K562 (cell line): ENCODE data around the gene PI4K2A. TPM values are rescaled to one million over a fixed set of nuclear protein-coding genes. Genes with fewer than 3 reads are reported as not detected.

ENCODE experiments used
- MYNN ChIP-seq, 2 experiments: sonication (generic); formaldehyde crosslinking in 1 of 2; IDR thresholded peaks; 2 replicates each; pipeline versions ENCODE4 v1.5.0 to v1.6.1; 2016 to 2020; ENCODE audit warnings: antibody characterized with exemption in 1 of 2, missing genetic modification reagents in 1 of 2
- NR2C2 ChIP-seq, 2 experiments: fragments of 200-800 bp in 1 of 2; sonication (Bioruptor generic) in 1 of 2; sonication (generic) in 1 of 2; formaldehyde crosslinking in 1 of 2; IDR thresholded peaks; 2 replicates each; pipeline versions ENCODE4 v1.6.1 to v1.8.0; 2016 to 2022; ENCODE audit warnings: mild to moderate bottlenecking in 1 of 2, missing compliant biosample characterization in 1 of 2, missing genetic modification characterization in 1 of 2, missing genetic modification reagents in 1 of 2
- TEAD4 ChIP-seq, 2 experiments: sonication (generic) in 1 of 2; formaldehyde crosslinking in 1 of 2; IDR thresholded peaks; 2 replicates each; pipeline versions ENCODE4 v1.6.1 to v1.8.0; 2012 to 2022; ENCODE audit warnings: borderline replicate concordance in 1 of 2, inconsistent platforms in 1 of 2, low read length in 1 of 2, mild to moderate bottlenecking in 1 of 2, missing genetic modification reagents in 1 of 2
- ZNF431 ChIP-seq: sonication (generic); formaldehyde crosslinking; IDR thresholded peaks from 2 replicates; pipeline ENCODE4 v1.8.0; 2022; ENCODE audit warnings: mild to moderate bottlenecking, missing genetic modification reagents
- polyA plus RNA-seq, 8 experiments: library from polyadenylated mRNA; depleted of rRNA in 4 of 8; stranded (reverse) in 5 of 8; unstranded in 3 of 8; fragments of >200 nt; fragmentation: Nextera tagmentation in 2 of 8; fragmentation: Illumina TruSeq in 1 of 8; extraction: Ambion mirVana in 2 of 8; extraction: Trizol in 1 of 8; gene quantifications; 2 replicates each; pipeline versions ENCODE4 v1.2.1 to v1.2.3, GENCODE V29; 2011 to 2014; ENCODE audit warnings: inconsistent platforms in 1 of 8, missing spikeins in 1 of 8
- total RNA-seq, 7 experiments: library from RNA; depleted of rRNA in 6 of 7; stranded (reverse); fragments of >200 nt in 6 of 7; fragmentation: Illumina TruSeq in 2 of 7; extraction: Trizol in 2 of 7; gene quantifications; 2 replicates each; pipeline versions ENCODE4 v1.2.1 to v1.2.3, GENCODE V29; 2011 to 2021; ENCODE audit warnings: low replicate concordance in 1 of 7
- TF ChIP-seq, protein P1 (sequence below), 3 experiments: IDR thresholded peaks in 2 of 3; conservative IDR thresholded peaks in 1 of 3; 2 replicates each; pipeline ENCODE4 v1.5.1; 2011 to 2012; ENCODE audit warnings: low read length in 3 of 3, mild to moderate bottlenecking in 3 of 3, control low read depth in 2 of 3, improper control_type of control experiment in 1 of 3, inconsistent platforms in 1 of 3, low read depth in 1 of 3, mixed read lengths in 1 of 3, moderate library complexity in 1 of 3; ENCODE audit not compliant: insufficient read depth in 2 of 3

Gene PI4K2A
- total and polyA plus RNA-seq, 9 of the 15 experiments (the other 6 are each of a cell fraction or from before 2014, with no cell fraction given) = 4.4 to 28.4 (median 16.5) TPM

- TF ChIP-seq NR2C2 (CRISPR knock-in tag; IDR thresholded peaks at IDR 0.05) (peak; percentile 67), NR2C2 (tag; IDR thresholded peaks at IDR 0.05) (no peak), TEAD4 (IDR thresholded peaks at IDR 0.05; ENCODE audit: low read length) (no peak), TEAD4 (CRISPR knock-in tag; IDR thresholded peaks at IDR 0.05; ENCODE audit: borderline replicate concordance) (peak; percentile 20; the same call in 1 of the 2 replicates), MYNN (IDR thresholded peaks at IDR 0.05) (no peak), MYNN (CRISPR knock-in tag; IDR thresholded peaks at IDR 0.05) (no peak), ZNF431 (peak; percentile 68; the same call in 1 of the 2 replicates)
- TF ChIP-seq, protein P1, sequence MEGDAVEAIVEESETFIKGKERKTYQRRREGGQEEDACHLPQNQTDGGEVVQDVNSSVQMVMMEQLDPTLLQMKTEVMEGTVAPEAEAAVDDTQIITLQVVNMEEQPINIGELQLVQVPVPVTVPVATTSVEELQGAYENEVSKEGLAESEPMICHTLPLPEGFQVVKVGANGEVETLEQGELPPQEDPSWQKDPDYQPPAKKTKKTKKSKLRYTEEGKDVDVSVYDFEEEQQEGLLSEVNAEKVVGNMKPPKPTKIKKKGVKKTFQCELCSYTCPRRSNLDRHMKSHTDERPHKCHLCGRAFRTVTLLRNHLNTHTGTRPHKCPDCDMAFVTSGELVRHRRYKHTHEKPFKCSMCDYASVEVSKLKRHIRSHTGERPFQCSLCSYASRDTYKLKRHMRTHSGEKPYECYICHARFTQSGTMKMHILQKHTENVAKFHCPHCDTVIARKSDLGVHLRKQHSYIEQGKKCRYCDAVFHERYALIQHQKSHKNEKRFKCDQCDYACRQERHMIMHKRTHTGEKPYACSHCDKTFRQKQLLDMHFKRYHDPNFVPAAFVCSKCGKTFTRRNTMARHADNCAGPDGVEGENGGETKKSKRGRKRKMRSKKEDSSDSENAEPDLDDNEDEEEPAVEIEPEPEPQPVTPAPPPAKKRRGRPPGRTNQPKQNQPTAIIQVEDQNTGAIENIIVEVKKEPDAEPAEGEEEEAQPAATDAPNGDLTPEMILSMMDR (IDR thresholded peaks at IDR 0.05 in 2 of 3, conservative IDR thresholded peaks at IDR 0.05 in 1 of 3; ENCODE audit: insufficient read depth in 2 of 3, low read depth in 1 of 3, low read length in 3 of 3) = peak in 2 of 3 experiments; percentile 17 to 19; a peak in 1 of 6 replicates
Observed at GRCh38 chr10:97713826-97714400, 73.4 kb downstream of the PI4K2A start (continued).
